GM18868 (cell line): ENCODE measurements around the gene TBC1D3B.
"Not testable (repeated sequence)": the region's sequence is repeated elsewhere in the genome, so short reads cannot be mapped to it uniquely, and the experiment has no call there.

ENCODE experiments used
- ATAC-seq: cut with Tn5 transposase; IDR thresholded peaks from one replicate; pipeline ENCODE4 v1.9.1; 2021; ENCODE audit warnings: mild to moderate bottlenecking, moderate library complexity; ENCODE audit not compliant: unreplicated experiment

Gene TBC1D3B

DNA sequence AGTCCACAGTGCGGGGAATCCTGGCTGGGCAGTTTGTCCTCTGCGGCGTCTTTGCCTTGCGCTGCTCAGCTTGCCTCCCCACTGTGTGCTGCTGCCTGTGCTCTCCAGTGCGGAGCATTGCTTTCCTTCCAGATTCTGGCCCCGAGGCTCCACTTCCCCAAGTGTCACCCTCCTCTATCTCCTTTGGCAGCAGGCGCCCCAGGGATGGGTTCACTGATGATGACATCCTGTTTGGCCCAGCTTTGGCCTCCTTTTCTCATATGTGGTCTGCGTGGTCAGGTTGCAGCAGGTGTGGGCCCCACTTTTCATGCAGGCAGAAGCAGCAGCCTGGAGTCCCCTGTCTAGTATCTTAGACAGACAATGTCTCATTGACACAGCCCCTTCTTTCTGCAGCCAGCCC, 25.1 kb upstream of the TBC1D3B start:
- not testable (repeated sequence) for ATAC-seq

DNA sequence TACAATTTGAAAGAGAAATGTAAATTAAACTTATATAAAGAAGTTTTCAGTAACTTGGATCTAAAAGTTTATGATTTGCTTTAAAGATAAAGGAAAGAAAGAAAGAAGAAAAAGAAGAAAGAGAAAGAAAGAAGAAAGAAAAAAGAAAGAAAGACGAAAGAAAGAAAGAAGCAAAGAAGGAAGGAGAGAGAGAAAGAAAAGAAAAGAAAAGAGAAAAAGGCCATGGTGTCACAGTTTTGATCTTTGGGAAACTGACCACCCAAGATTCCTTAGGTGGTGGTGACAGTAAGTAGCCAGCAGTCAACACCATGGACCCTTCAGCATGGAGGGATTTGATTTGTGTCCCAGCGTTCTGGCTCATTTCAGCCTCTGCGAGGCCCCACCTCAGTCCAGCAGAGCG, 24.7 kb upstream of the TBC1D3B start:
- not testable (repeated sequence) for ATAC-seq

DNA sequence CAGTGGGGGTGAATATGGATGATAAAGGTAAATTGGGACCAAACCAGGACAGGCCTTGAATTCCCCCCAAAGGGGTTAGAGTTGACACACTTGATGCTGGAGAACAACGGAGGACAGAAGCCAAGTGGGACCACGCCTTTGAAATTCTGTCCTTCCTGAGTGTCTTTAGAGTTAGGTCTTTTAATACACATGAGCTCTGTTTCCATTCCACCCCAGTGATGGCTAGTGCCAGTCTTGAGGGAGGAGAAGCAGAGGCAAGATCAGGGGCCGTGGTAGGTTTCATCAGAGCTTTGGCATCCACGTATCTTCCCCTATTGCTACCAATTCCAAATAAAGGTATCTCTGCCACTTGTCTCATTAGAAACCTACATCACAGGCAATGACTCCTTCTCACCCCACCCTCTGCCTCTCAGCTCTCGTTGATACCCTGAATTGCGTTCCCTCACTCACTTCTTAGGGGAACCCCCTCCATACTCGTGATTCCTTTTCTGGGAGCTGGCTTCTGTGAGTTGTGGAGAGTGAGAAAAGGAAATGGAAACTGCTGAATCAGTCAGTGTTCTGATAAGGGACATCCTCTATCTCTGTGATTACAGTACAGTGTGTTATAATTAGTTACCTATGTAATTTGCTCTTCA, 22.5 kb upstream of the TBC1D3B start:
- ATAC-seq = peak; percentile 28

DNA sequence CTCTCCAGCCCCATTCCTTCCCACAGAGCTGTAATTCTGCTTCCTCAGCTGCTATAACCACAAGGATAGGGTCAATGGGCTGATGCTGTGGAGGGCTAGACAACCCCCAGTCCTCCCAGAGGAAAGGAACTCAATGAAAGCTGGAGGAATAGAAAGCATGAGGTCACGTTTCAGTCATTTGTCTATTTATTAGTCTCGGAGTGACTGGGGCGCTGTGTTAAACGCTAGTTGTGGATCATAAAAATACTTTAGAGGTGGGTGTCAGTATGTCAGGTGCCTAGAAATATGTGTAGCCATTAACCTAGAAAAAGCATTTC, 20.9 kb upstream of the TBC1D3B start:
- ATAC-seq = peak; percentile 22

DNA sequence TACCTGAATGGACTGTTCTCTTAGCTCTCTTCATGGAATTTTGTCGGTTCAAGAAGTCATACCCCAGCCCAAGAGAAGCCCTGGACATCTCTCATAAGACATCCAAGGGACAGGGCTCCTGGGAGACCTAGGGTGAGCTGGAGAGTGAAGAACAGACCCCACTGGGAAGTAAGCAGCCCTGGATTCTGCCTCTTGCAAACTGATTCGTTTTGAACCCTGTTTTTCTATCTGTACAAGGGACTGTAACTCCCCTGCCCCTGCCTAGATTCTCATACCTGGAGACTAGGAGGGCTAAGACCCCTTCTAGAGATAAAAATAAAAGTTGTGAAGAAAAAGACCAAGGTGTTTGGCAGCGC, 19.7 kb upstream of the TBC1D3B start:
- ATAC-seq = no peak

DNA sequence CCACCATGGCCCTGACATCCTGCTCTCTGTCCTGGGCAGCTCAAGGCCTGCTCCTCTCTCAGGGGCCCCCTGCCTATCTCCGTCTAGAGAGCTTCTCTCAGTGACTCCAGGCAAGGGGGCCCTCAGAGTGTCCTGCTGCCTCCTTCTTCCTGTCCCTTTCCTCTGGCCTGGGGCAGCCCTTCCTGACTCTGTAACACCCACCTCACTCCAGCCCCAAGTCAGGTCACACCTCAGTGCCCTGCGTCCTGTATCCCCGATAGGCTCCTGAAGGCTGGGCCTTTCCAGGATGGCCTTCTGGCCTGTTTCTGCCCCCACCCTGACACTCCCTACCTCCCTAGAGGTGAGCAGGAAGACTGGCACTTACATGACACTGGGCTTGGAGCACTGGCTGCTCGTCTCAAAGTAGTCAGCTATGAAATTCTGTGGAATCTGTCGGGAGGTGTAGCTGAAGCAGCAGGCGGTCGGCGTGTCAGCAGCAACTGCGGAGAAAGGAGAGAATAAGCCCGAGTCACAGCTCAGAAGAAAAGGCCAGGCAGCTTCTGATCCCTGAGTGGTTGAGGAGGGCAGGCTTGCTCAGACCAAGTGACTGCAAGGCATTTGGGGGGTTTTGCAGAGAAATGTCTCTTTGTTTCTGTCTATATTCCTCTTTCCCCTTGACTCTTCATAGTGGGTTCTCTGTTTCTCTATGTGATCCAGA, 19.1 kb upstream of the TBC1D3B start:
- ATAC-seq = no peak

DNA sequence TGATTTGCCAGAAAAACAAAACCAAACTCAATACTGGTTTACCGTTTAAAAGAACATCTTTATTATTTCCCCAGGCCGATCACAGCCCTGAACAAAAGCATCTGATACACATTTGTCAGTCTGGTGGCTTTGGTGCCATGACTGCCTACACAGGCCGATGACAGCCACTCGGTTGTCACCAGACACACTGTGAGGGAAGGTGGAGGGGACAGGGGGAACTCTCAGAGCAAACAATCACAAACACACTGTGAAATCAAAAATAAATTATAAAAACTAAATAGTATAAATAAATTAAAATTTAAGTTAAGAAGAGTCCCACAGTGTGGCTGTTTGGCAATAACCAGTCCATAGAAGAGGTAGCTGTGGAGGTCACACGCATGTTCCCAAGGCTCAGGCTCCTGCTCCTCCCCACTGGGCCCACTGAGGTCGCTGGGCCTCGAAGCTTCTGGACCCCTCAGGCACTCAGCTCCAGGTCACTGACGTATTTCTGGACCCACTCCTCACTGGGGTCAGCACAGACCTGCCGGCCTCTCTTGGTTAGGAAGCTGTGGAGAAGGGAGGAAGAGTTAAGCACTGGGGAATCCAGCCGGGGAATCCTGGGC, 18.5 kb upstream of the TBC1D3B start:
- not testable (repeated sequence) for ATAC-seq

DNA sequence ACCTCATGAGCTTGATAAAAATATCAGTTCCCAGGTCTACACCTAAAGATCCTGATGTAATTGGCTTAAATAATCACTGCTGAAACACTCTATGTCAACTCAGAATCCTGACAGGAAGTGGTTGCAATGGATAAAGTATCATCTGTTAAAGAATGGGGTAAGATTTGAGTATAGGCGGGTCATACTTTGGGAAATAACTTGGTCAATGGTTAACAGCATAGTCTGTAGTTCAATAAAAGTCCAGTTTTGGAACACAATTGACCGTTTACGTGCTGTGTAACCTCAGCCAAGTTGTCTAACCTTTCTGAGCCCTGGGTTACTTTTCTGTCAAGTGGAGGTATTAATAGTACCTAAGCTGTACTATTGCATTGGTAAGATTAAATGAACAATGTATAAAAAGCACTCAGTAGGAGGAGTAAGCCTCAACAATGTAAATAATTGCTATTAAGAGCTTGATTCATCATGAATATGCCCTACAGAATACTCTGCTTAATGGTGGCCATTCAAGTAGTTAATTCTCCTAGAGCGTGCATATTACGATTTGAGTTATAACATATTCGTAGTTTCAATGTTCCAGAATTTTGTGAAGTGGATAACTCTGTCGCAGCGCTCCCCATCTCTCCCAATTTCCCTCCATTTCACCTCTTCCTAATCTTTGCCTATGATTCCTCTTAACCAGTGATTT, 17.9 kb upstream of the TBC1D3B start:
- not testable (repeated sequence) for ATAC-seq

DNA sequence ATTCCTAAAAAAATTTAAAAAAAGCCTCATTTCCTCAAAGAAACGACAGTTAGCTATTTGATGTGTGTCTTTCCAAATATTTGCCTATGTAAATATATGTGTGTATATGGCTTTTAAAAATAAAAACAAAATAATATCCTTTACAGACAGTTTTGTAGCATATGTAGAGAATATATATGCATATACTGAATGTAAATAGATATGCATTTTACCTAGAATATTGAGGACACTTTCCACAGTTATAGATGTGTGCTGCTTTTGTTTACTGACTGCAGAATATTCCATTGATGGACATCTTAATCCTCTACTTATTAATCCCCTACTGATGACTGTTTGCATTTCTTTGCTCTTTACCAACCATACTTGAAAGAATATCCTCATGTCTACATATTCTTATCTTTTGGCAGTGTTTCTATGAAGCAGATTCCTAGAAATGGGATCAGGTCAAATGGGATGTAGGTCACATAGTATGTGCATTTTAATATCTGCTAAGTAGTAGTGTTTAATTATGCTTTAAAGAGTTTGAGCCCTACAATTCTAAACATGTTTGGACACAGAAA, 16.9 kb upstream of the TBC1D3B start:
- ATAC-seq = no peak

DNA sequence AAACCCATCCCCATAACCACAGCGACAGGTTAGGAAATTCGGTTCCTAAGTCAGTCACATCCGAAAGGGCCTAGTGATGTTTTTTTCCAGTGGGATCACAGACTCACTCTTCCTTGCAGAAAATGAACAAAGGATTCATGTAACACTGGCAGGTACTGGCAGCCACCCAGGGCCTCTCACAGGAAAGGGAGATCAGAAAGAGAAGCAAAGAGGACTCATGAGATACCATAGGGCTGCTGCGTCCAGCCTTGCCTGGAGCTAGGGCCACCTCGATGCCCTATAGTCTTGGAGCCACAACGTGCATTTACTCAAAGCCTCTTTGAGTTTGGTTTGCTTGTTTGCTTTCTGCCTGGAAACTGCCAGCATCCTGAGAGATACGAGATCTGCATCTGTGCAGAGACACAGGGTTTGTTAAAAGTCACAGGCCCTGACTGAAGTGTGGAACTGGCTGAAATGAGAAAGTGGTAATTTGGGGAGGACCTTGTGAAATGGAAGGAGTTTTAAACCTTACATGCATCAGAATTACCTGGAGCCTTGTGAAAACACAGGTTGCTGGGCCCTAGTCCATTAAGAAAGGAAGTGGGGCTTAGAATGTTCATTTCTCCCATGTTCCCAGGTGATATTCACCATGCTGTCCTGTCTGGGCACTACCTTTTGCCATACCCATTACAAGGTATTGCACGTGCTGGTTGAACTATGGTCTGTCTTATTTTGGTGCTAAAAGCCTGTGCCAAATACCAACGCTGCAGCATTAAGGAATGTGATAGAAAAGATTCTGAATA, 14.3 kb upstream of the TBC1D3B start:
- ATAC-seq = not testable (repeated sequence)

DNA sequence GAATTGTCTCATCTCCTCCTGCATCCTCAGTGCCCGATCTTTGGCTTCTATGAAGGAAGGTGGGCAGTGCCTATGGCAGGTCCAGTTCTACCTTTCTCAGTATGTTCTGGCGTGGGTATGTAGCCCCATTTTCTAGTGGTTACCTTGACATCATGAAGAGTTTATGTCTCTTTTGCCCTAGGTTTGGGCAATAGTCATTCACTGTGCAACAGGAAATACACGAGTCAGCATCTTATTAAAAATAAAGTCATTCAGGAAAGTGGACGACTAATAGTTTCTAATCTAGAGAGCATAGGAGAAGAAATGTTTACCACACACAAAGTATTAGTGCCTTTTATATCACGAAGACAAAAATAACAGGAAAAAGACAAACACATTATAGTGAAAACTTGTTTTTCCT, 13.6 kb upstream of the TBC1D3B start:
- ATAC-seq = not testable (repeated sequence)

DNA sequence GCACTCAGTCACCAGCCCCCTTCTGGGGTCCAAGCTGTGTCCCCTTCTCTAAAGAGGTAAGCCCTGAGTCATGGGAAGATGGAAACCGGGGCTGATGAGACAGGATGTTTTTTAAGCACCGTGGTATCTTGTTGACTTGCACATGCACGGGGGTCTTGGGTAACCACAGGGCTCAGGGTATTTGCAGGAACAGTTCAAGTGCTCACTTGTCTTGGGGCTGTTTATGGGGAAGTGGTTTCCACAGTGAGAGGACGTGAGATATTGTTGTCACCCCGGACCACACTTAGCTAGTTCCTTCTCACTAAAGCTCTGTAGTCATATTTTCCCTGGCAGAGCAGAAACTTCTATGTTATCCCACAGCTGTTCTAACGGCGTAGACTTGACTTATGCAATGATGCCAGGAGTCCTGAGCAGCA, 12.5 kb upstream of the TBC1D3B start:
- ATAC-seq = peak; percentile 72

DNA sequence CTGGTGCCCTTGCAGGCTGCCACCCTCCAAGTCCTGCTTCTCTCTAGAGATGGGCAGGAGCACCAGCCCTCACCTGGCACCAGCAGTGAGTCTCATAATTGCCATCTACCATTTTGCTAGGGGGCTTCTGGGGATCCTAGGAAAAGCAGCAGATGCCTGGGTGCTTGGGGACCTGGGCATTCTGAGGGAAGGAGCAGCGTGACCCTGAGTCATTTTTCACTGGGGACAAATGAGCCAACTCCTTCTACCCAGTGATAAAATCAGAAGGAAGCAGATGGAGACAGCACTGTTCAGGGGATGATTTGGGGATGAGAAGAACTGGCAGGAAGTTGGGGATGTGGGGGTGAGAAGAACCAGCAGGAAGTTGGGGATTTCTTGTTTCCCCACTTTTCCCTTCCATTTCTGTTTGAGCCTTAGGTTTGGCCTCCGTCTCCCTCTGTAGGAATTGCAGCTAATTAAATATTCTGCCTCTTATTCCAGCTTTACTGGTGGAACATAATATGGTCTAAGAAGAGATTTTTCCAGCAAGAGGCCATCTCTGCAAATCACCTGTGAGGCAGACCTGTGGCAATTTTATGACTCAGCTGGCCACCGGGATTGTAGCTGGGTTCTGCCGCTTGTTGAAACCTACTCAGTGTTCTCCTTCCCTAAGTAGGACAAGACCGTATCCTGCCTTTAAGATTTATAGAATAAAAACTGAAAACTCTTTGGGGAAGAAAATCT, 11.7 kb upstream of the TBC1D3B start:
- not testable (repeated sequence) for ATAC-seq

DNA sequence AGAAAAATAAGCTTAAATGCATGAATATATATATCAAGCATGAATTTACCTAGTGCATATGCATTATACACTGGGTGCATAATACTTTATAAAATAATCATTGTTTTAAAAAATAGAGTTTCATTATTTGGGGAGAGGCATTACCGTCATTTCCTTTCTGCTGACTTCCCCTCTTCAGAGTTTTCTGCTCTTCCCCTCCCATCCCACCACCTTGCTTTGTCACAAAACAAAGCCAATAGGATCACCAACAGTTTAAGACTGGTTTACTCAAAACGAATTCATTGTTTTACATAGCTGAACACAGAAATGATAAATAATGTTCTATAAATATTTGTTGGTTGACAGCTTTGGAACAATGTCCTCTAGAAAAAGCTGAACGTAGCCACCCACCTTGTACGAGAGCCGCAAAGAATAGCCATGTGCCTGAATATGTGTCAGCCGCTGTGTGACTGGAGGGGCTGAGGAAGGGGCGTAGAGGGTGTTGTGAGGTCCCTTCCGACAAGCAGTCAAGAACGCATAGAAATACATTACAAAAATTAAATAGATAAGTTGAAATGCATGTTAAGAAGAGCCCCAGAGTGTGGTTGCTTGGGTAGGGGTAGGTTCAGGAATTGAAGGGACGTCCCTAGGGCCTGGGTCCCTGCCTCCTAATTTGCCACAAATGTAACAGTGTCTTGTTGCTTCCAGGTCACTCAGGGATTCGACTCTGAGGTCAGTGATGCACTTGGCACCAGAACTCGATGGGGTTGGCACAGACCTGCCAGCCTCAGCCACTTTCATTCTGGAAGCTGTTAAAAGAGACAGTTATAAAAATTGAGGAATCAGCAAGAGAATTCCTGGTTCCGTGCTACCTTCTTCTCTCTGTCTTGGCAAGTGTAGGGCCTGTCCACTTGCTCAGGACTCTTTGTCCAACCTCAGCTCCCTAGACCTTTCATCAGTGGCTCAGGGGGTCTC, 10.7 kb upstream of the TBC1D3B start:
- ATAC-seq = not testable (repeated sequence)

DNA sequence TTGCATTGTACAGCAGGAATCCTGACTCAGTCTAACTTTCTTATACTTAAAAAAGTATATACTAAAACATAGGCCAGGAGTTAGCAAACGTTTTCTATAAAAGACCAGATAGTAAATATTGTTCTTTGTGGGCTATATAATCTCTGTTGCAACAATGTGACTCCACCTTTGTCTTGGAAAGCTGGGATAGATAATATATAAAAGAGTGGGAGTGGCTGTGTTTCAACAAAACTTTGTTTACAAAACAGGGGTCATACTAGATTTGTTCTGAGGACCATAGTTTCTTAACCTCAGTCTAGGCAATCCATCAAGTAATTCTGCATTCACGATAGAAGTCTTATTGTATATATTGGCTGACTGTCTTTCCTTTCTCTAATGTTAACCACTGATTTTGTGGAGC, 9.0 kb upstream of the TBC1D3B start:
- no peak for ATAC-seq

DNA sequence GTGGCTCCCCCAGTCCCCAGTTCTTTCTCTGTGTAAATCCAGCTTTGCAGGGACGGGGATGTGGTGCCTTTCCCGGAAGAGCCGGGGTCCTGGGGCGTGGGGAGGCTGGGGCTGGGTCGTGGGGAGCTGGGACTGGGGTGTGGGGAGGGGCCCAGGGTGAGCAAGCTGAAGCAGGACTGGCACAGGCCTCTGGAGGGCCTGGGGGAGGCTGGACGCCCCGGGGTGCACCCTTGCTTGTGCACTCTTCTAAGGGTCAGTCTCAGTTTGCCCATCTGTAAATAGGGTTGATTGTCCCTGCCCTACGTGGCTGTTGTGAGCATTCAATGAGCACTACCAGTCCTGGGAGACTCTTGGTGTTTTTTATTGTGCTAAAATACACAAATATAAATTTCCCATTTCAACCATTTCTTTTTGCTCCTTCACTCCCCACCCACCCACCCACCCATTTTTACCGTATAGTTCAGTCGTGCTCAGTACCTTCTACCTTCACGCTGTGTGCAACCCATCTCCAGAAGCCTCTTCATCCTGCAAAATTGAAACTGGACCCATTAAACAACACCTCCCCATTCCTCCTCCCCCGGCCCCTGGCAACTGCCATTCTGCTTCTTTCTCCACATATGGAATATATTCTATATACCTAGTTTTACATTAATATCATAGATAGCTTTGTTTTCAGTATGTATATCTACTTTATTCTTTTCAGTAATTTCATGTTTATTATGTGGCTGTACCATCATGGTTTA, 7.8 kb upstream of the TBC1D3B start:
- ATAC-seq = no peak

DNA sequence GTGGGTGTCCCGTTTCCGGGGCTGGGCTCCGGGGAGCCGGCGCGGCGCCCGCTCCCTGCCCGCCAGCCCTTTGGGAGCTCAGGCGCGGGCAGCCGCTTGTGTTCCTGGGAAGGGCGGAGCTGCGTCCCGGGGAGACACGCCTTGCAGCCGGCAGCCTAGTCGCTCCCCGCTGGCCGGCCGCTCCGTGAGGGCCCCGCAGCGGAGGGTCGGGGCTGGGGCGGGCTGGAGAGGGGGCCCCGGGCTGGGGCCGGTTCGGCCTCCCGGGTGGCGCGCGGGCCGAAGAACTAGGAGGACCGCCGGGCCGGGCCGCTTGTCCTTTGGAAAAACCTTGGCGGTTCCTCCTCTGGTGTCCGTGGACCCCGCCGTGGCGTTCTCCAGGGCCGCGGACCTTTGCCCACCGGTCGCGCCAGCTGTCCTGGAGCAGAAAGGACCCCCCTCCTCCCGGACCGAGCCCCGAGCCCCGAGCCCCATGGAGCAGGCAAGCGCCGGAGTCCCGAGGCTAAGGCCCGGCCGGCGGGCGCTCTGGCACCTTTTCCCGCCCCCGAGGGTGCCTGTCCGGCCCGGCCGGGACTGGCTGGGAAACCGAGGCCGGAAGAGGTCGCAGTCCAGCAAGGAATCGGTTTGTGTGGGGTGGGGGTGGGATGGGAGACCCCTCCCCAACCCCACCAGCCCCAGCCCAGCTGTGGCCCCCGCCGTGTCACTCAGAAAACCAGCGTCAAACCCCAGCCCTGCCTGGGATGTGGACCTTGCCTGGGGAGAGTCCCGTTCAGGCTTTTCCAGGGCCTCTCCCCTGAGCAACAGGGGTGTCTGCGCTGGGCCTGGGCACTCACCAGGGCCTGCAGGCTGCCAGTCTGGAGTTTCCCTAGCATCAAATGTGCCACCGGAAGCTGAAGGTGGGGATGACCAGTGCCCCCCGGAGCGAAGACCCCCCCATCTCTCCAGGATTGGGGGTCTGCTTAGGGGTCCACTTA, 6.8 kb upstream of the TBC1D3B start:
- no peak for ATAC-seq
